Gastroesophageal sphincter (tissue), 3 donors: Measurements from ENCODE around the gene GFRA4.

Experiments
- CTCF ChIP-seq, 4 experiments: fragments of 200-600 bp in 2 of 4; fragments of 450-650 bp in 2 of 4; sonication (generic) in 1 of 4; IDR thresholded peaks; one replicate each; pipeline ENCODE4 v1.5.1; 2017 to 2019; ENCODE audit warnings: antibody characterized with exemption in 4 of 4, mild to moderate bottlenecking in 2 of 4, moderate library complexity in 2 of 4
- POLR2A ChIP-seq, 2 donors: fragments of 450-650 bp; IDR thresholded peaks; one replicate each; pipeline ENCODE4 v1.6.1; 2017; ENCODE audit warnings: antibody characterized with exemption in 2 of 2, mild to moderate bottlenecking in 2 of 2, moderate library complexity in 1 of 2

DNA sequence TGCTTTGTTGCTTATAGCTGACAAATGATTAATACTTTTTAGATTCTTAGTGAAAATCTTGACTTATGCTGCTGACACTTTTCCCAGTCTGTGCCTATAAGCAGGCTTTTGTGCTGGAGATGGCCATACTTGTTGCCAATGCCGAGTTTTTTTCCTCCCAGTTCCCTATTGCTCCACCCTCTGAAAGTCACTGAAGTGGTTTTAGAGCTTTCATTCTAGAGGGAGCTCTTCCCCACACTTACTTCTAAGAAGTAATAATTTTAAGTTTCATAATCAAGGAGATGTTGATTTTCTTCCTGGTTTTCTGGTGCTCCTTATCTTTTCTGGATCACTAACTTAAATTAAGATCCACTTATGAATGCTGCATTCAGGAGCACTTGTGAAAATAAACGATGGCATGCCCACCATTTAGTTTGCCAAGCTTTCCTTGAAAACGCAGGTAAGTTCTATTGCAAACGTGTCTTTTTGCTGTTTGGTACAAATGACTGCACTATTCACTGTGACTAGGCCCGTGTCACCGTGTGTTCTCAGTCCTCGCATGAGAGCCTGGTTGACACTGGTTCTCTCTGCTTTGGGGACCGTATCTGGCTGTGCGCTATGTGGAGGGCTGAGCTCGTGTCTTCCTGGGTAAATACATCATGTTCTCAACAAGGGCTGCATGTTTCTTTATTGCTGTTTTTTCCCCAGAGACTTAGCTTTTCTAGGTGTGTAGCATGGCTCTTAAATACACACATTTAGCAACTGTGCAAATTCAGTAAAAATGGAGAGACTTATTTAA is 50.2 kb downstream of the GFRA4 start:
- TF ChIP-seq CTCF (IDR thresholded peaks at IDR 0.05) (no peak), POLR2A (IDR thresholded peaks at IDR 0.05) (no peak)
